DND-41 (cell line): Measurements from ENCODE around the gene CRACDL.

Experiments
- ATAC-seq: fragments of 200-7000 bp; cut with Tn5 transposase; 3 replicates; pipeline ENCODE4 v1.9.1; 2021; ENCODE audit warnings: low read depth; ENCODE audit not compliant: insufficient read depth
- DNase-seq: peaks from one replicate; pipeline ENCODE4 v3.0.0-alpha.2; 2020
- H2AFZ ChIP-seq: 2 replicates; pipeline ENCODE4 v1.6.0; 2012; ENCODE audit warnings: low read depth, low read length
- H3K27ac ChIP-seq: 2 replicates; pipeline ENCODE4 v1.5.1; 2012; ENCODE audit warnings: low read length, inconsistent platforms
- H3K27me3 ChIP-seq: fragments of 200-600 bp; sonication (generic); 2 replicates; pipeline ENCODE4 v1.6.0; 2012; ENCODE audit warnings: low read length, mild to moderate bottlenecking, inconsistent platforms; ENCODE audit not compliant: insufficient read depth, poor library complexity
- H3K36me3 ChIP-seq: 2 replicates; pipeline ENCODE4 v1.5.1; 2012; ENCODE audit warnings: low read length, inconsistent platforms; ENCODE audit not compliant: insufficient read depth
- H3K4me1 ChIP-seq: 2 replicates; pipeline ENCODE4 v1.5.1; 2012; ENCODE audit warnings: mild to moderate bottlenecking, low read length; ENCODE audit not compliant: insufficient read depth
- H3K4me2 ChIP-seq: 2 replicates; pipeline ENCODE4 v1.6.0; 2012; ENCODE audit warnings: mild to moderate bottlenecking, moderate library complexity, low read length, inconsistent platforms; ENCODE audit not compliant: insufficient read depth
- H3K4me3 ChIP-seq, 2 experiments: fragments of 200-600 bp in 1 of 2; shearing (Covaris generic) in 1 of 2; 2 replicates each; pipeline ENCODE4 v1.5.1; 2012 to 2016; ENCODE audit warnings: inconsistent platforms in 2 of 2, low read length in 2 of 2, mild to moderate bottlenecking in 2 of 2, low read depth in 1 of 2, moderate library complexity in 1 of 2
- H3K79me2 ChIP-seq: 2 replicates; pipeline ENCODE4 v1.6.0; 2012; ENCODE audit warnings: low read length, inconsistent platforms; ENCODE audit not compliant: insufficient read depth
- H3K9ac ChIP-seq: 2 replicates; pipeline ENCODE4 v1.6.0; 2012; ENCODE audit warnings: low read depth, mild to moderate bottlenecking, inconsistent platforms, low read length, moderate library complexity
- H3K9me3 ChIP-seq: 2 replicates; pipeline ENCODE4 v1.5.1; 2012; ENCODE audit warnings: low read length, moderate library complexity, mild to moderate bottlenecking, inconsistent platforms; ENCODE audit not compliant: insufficient read depth, severe bottlenecking
- H4K20me1 ChIP-seq: 2 replicates; pipeline ENCODE4 v1.6.0; 2012; ENCODE audit warnings: low read length; ENCODE audit not compliant: insufficient read depth
- EZH2 ChIP-seq: IDR thresholded peaks from 3 replicates; pipeline ENCODE4 v1.6.1; 2012; ENCODE audit warnings: borderline replicate concordance, low read depth, mild to moderate bottlenecking, moderate library complexity, low read length, inconsistent platforms; ENCODE audit not compliant: severe bottlenecking
- TF ChIP-seq, protein P1 (sequence below): IDR thresholded peaks from 2 replicates; pipeline ENCODE4 v1.5.1; 2012; ENCODE audit warnings: borderline replicate concordance, low read length, moderate library complexity, mild to moderate bottlenecking; ENCODE audit not compliant: poor library complexity, severe bottlenecking; ENCODE audit errors: extremely low read depth

CRACDL gene

GRCh38 chr2:98895221-98895620 is 40.8 kb downstream of the CRACDL start:
- DNase-seq (no peak), ATAC-seq (no peak)
- Histone ChIP-seq H3K27me3 (no peaks in the 10 kb centered on the region), H3K4me2 (no peak overlapping the region), H3K4me1 (no peaks in the 10 kb centered on the region), H3K36me3 (no peaks in the 10 kb centered on the region), H2AFZ (no peak overlapping the region), H3K27ac (no peak overlapping the region), H3K9ac (no peak overlapping the region), H3K4me3 (no peak overlapping the region), H3K9me3 (no peaks in the 10 kb centered on the region), H3K79me2 (no peaks in the 10 kb centered on the region), H4K20me1 (no peaks in the 10 kb centered on the region)
- no peak for TF ChIP-seq EZH2
- TF ChIP-seq, protein P1, sequence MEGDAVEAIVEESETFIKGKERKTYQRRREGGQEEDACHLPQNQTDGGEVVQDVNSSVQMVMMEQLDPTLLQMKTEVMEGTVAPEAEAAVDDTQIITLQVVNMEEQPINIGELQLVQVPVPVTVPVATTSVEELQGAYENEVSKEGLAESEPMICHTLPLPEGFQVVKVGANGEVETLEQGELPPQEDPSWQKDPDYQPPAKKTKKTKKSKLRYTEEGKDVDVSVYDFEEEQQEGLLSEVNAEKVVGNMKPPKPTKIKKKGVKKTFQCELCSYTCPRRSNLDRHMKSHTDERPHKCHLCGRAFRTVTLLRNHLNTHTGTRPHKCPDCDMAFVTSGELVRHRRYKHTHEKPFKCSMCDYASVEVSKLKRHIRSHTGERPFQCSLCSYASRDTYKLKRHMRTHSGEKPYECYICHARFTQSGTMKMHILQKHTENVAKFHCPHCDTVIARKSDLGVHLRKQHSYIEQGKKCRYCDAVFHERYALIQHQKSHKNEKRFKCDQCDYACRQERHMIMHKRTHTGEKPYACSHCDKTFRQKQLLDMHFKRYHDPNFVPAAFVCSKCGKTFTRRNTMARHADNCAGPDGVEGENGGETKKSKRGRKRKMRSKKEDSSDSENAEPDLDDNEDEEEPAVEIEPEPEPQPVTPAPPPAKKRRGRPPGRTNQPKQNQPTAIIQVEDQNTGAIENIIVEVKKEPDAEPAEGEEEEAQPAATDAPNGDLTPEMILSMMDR = no peak

DNA sequence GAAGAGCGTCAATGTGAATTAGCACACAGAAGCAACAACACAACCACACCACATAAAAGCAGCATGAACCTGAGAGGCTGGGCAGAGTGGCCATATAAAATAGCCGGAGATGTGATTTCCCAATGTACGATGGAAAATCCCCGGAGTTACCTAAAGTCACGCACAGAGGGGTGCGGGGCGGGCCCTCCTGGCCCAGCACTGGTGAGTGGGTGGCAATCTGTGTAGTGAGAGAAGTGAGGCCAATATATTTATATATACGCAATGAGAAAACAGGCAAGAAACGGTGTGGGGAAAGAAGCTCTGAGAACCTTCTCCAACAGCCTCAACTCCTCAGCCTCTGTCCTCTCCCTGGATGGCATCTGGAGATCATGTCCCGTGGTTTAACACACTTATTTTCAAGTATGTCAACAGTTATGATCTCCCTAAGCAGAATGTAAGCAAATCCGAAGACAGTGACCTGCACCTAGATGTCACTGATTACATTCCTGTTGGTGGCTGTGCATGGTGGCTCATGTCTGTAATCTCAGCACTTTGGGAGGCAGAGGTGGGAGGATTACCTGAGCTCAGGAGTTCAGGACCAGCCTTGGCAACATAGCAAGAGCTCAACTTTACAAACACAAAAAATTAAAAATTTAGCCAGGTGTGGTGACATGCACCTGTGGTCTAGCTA is 41.6 kb downstream of the CRACDL start:
- H3K79me2 ChIP-seq = no peaks in the 10 kb centered on the region
- no peak for ATAC-seq
- H3K27ac ChIP-seq = no peak overlapping the region
- no peaks in the 10 kb centered on the region for H3K36me3 ChIP-seq
- TF ChIP-seq, protein P1 = no peak
- no peak for TF ChIP-seq EZH2
- no peak overlapping the region for H3K9ac ChIP-seq
- H4K20me1 ChIP-seq = no peaks in the 10 kb centered on the region
- no peak overlapping the region for H3K4me3 ChIP-seq
- H3K9me3 ChIP-seq = no peaks in the 10 kb centered on the region
- H3K27me3 ChIP-seq = no peaks in the 10 kb centered on the region
- H3K4me1 ChIP-seq = no peaks in the 10 kb centered on the region
- no peak overlapping the region for H2AFZ ChIP-seq
- DNase-seq = no peak
- no peak overlapping the region for H3K4me2 ChIP-seq

- TF ChIP-seq, protein P1 = no peak
- TF ChIP-seq EZH2 = no peak
These were observed 42.1 kb downstream of the CRACDL start for GRCh38 chr2:98893911-98894321.

More at GRCh38 chr2:98893911-98894321, 42.1 kb downstream of the CRACDL start:
- H3K27me3 ChIP-seq = no peaks in the 10 kb centered on the region
- H3K4me1 ChIP-seq = no peaks in the 10 kb centered on the region
- H2AFZ ChIP-seq = no peak overlapping the region
- no peaks in the 10 kb centered on the region for H3K79me2 ChIP-seq
- H3K9ac ChIP-seq = no peak overlapping the region
- H3K36me3 ChIP-seq = no peaks in the 10 kb centered on the region
- no peak overlapping the region for H3K27ac ChIP-seq
- ATAC-seq (no peak), DNase-seq (no peak)
- H3K4me3 ChIP-seq = no peak overlapping the region
- no peaks in the 10 kb centered on the region for H4K20me1 ChIP-seq
- H3K9me3 ChIP-seq = no peaks in the 10 kb centered on the region
- H3K4me2 ChIP-seq = no peak overlapping the region
